ENCODE results near the gene ZBTB45.
A peak's percentile ranks its signal among the peaks of the same experiment; 100 is the strongest.

Gene ZBTB45

GRCh38 chr19:58519355-58520256 lies at the start of gene ZBTB45:
Gene ZBTB45, minus strand, starts transcription at chr19:58519810. Its CDS starts 2,137 bp downstream, at chr19:58517673.
- DNase-seq: peak; percentile 95

- peak; percentile 86 for DNase-seq
Measured at GRCh38 chr19:58568453-58569130, 49.0 kb upstream of the ZBTB45 start.

GRCh38 chr19:58566989-58567388 lies 47.4 kb upstream of the ZBTB45 start:
- DNase-seq: no peak

- no peak for DNase-seq
Measured at GRCh38 chr19:58563823-58564222, 44.2 kb upstream of the ZBTB45 start.

- DNase-seq: peak; percentile 54
Measured at GRCh38 chr19:58563034-58563573, 43.5 kb upstream of the ZBTB45 start.

- peak; percentile 52 for DNase-seq
Measured at GRCh38 chr19:58562122-58563033, 42.8 kb upstream of the ZBTB45 start.

- DNase-seq: no peak
Measured at GRCh38 chr19:58561373-58562121, 41.9 kb upstream of the ZBTB45 start.

- no peak for DNase-seq
Measured at GRCh38 chr19:58560921-58561320, 41.3 kb upstream of the ZBTB45 start.

GRCh38 chr19:58560007-58560887 lies 40.6 kb upstream of the ZBTB45 start:
- DNase-seq: no peak

- DNase-seq: peak; percentile 94
Measured at GRCh38 chr19:58559275-58560006, 39.8 kb upstream of the ZBTB45 start.

GRCh38 chr19:58558623-58559274 lies 39.1 kb upstream of the ZBTB45 start:
- DNase-seq: peak; percentile 98

GRCh38 chr19:58558066-58558622 lies 38.5 kb upstream of the ZBTB45 start, which contains the start of gene UBE2M:
Gene UBE2M, minus strand, starts transcription at chr19:58558611. Its CDS starts 230 bp downstream, at chr19:58558381.
- no peak for DNase-seq

- no peak for DNase-seq
Measured at GRCh38 chr19:58557221-58558065, 37.8 kb upstream of the ZBTB45 start.

GRCh38 chr19:58556622-58557220 lies 37.1 kb upstream of the ZBTB45 start:
- DNase-seq: no peak

GRCh38 chr19:58555920-58556621 lies 36.5 kb upstream of the ZBTB45 start:
- no peak for DNase-seq

GRCh38 chr19:58555369-58555885 lies 35.8 kb upstream of the ZBTB45 start:
- DNase-seq: no peak

Measured in hematopoietic multipotent progenitor cell treated with erythropoietin and hydrocortisone succinate and interleukin-3 and kit ligand, for 8 days (in vitro differentiated cells).